ENCODE results near the gene DYNLL2.
A peak's percentile ranks its signal among the peaks of the same experiment; 100 is the strongest.
"Not testable (repeated sequence)": the region's sequence is repeated elsewhere in the genome, so short reads cannot be mapped to it uniquely, and the experiment has no call there.

DYNLL2 gene

DNA sequence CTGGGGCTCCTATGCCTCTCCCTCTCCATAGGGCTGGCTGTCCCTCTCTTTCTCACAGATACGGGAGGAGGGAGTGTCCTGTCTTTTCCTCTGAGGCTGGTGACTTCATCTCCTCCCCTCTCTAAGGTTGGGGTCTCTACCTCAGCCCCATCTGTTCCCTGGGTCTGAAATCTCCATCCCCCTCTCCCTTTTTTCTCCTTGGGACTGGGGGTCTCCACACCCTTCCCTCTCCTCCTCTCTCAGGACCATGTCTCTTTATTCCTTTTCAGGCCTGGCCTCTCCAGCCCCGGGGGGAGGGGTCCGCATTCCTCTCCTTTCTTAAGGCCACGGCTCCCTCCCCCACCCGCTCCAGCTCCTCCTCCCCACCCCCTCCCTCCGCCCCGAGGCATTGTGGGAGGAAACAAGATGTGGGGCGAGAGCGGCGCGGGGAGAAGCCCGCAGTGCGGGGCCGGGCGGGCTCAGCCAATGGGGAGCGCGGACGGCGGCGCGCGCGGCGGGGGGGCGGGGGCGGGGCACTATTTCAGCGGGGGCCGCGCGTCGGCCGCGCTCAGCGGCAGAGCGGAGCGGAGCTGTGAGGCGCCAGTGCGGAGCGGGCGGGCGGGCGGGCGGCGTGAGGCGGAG lies at the start of gene DYNLL2:
Gene DYNLL2 (plus strand): TSS at position 550 of the 621 bp plus-strand sequence. CDS start 3,672 bp downstream, outside the sequence.
- TF ChIP-seq, protein P1, sequence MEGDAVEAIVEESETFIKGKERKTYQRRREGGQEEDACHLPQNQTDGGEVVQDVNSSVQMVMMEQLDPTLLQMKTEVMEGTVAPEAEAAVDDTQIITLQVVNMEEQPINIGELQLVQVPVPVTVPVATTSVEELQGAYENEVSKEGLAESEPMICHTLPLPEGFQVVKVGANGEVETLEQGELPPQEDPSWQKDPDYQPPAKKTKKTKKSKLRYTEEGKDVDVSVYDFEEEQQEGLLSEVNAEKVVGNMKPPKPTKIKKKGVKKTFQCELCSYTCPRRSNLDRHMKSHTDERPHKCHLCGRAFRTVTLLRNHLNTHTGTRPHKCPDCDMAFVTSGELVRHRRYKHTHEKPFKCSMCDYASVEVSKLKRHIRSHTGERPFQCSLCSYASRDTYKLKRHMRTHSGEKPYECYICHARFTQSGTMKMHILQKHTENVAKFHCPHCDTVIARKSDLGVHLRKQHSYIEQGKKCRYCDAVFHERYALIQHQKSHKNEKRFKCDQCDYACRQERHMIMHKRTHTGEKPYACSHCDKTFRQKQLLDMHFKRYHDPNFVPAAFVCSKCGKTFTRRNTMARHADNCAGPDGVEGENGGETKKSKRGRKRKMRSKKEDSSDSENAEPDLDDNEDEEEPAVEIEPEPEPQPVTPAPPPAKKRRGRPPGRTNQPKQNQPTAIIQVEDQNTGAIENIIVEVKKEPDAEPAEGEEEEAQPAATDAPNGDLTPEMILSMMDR (IDR thresholded peaks at IDR 0.05; ENCODE audit: low read depth, low read length, missing control alignments) = no peak
- peak; percentile 46 for DNase-seq (ENCODE audit: extremely low read depth, low read depth)

GRCh38 chr17:58039975-58040374 lies 43.2 kb upstream of the DYNLL2 start:
- TF ChIP-seq, protein P1 (IDR thresholded peaks at IDR 0.05; ENCODE audit: low read depth, low read length, missing control alignments) = no peak
- no peak for DNase-seq (ENCODE audit: extremely low read depth, low read depth)
- H3K4me3 ChIP-seq (replicated peaks; ENCODE audit: low read depth, low read length) = no peak overlapping the region

More for the DNA sequence above, at the start of gene DYNLL2:
- H3K4me3 ChIP-seq (replicated peaks; ENCODE audit: low read depth, low read length) = peak within 1 kb of the TSS; percentile 88

DNA sequence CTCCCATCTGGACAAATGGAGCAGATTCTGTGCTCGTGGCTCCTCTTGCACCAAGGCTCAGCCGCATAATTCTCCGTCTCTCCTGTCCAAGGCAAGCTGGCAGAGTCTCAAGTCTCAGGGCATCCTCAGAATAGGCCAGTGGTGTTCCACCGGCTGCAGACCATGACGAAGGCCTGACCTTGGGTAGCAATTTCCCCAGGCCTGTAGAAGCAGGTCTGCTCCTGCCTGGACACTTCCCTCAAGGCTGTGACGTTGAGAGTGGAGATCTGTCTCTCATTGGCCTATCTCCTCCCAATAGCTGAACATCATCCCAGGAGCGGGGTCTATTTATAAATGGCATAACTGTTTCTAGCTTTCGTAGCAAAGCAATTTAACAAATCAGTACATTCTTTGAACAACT lies 42.8 kb upstream of the DYNLL2 start:
- TF ChIP-seq, protein P1 (IDR thresholded peaks at IDR 0.05; ENCODE audit: low read depth, low read length, missing control alignments) = no peak
- DNase-seq (ENCODE audit: extremely low read depth, low read depth) = no peak
- no peak overlapping the region for H3K4me3 ChIP-seq (replicated peaks; ENCODE audit: low read depth, low read length)

DNA sequence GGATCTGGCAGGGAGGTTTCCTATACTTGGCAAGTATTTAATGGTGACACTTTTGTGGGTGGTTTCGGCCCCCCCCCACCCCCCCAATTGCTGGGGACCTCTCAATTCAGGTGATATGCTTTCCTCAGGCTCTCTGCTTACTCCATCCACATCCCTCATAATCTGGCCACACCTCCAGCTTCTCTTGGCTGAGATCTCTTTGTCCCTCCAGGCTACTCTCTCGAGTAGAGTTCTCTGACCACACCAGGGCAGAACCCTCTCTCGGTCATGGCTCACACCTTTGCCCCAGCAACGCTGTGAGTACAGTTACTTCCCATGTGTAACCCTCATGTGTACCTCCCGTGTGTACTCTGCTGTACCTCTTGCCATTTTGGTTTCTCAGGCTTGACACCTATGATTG lies 42.1 kb upstream of the DYNLL2 start:
- TF ChIP-seq, protein P1 (IDR thresholded peaks at IDR 0.05; ENCODE audit: low read depth, low read length, missing control alignments) = no peak
- no peak overlapping the region for H3K4me3 ChIP-seq (replicated peaks; ENCODE audit: low read depth, low read length)
- DNase-seq (ENCODE audit: extremely low read depth, low read depth) = no peak

- no peak overlapping the region for H3K4me3 ChIP-seq (replicated peaks; ENCODE audit: low read depth, low read length)
- no peak for DNase-seq (ENCODE audit: extremely low read depth, low read depth)
- TF ChIP-seq, protein P1 (IDR thresholded peaks at IDR 0.05; ENCODE audit: low read depth, low read length, missing control alignments) = no peak
These were observed 39.7 kb upstream of the DYNLL2 start for GRCh38 chr17:58043221-58044181.

DNA sequence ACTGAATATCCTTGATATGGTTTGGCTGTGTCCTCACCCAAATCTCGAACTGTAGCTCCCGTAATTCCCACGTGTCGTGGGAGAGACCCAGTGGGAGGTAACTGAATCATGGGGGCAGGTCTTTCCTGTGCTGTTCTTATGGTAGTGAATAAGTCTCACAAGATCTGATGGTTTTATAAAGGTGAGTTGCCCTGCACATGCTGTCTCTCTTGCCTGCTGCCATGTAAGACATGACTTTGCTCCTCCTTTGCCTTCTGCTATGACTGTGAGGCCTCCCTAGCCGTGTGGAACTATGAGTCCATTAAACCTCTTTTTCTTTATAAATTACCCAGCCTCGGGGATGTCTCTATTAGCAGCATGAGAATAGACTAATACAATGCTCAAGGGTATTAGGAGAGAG lies 39.0 kb upstream of the DYNLL2 start:
- H3K4me3 ChIP-seq (replicated peaks; ENCODE audit: low read depth, low read length); DNase-seq (ENCODE audit: extremely low read depth, low read depth): not testable (repeated sequence)

Measured in HFF-Myc (cell line).